ENCODE results near the gene MAML3. TPM values are rescaled to one million over a fixed set of nuclear protein-coding genes. Genes with fewer than 3 reads are reported as not detected.
A peak's percentile ranks its signal among the peaks of the same experiment; 100 is the strongest.

The MAML3 gene
- total and polyA plus RNA-seq, 2 experiments from 2014 or later: 1.7 to 6.5 TPM

GRCh38 chr4:139919521-139919920 lies 234.5 kb downstream of the MAML3 start:
- H3K4me1 Mint-ChIP-seq: peaks cover 57% of the 10 kb centered on the region
- DNase-seq (ENCODE audit: low spot score): no peak
- Histone ChIP-seq H3K4me3 (no peak overlapping the region), H3K4me2 (no peak overlapping the region), H3K4me1 (ENCODE audit: insufficient read depth) (peaks cover 54% of the 10 kb centered on the region), H2AFZ (no peak overlapping the region), H3K27me3 (ENCODE audit: insufficient read depth) (no peaks in the 10 kb centered on the region), H3K9me2 (ENCODE audit: insufficient read depth) (no peaks in the 10 kb centered on the region), H3F3A (replicated peaks; ENCODE audit: low read depth) (no peaks in the 10 kb centered on the region), H4K20me1 (replicated peaks; ENCODE audit: insufficient read depth) (0 out of 2 replicates have a peak, but pooled peaks cover 3% of the 10 kb centered on the region), H3K36me3 (ENCODE audit: insufficient read depth) (no peaks in the 10 kb centered on the region), H3K27ac (ENCODE audit: low read depth) (no peak overlapping the region), H3K79me2 (replicated peaks; ENCODE audit: insufficient read depth) (no peaks in the 10 kb centered on the region)
- TF ChIP-seq STAT1 (IDR thresholded peaks at IDR 0.05; ENCODE audit: unreplicated experiment) (no peak), EZH2phosphoT487 (IDR thresholded peaks at IDR 0.05; ENCODE audit: unreplicated experiment) (no peak), JUNB (IDR thresholded peaks at IDR 0.05; ENCODE audit: unreplicated experiment) (no peak), REST (IDR thresholded peaks at IDR 0.05; ENCODE audit: unreplicated experiment) (no peak), CTCF (conservative IDR thresholded peaks at IDR 0.05; ENCODE audit: low read depth in 2 of 2) (no peak), POLR2AphosphoS5 (IDR thresholded peaks at IDR 0.05; ENCODE audit: low read depth) (no peak), ZNF331 (CRISPR knock-in tag; IDR thresholded peaks at IDR 0.05; ENCODE audit: low read depth) (no peak), ZNF114 (CRISPR knock-in tag; IDR thresholded peaks at IDR 0.05) (no peak), EZH2 (IDR thresholded peaks at IDR 0.05; ENCODE audit: low read depth, unreplicated experiment) (no peak), CREB1 (CRISPR knock-in tag; IDR thresholded peaks at IDR 0.05; ENCODE audit: low read depth) (no peak), NANOG (IDR thresholded peaks at IDR 0.05; ENCODE audit: borderline replicate concordance) (no peak), ETS1 (IDR thresholded peaks at IDR 0.05) (no peak)
- TF ChIP-seq, protein P1, sequence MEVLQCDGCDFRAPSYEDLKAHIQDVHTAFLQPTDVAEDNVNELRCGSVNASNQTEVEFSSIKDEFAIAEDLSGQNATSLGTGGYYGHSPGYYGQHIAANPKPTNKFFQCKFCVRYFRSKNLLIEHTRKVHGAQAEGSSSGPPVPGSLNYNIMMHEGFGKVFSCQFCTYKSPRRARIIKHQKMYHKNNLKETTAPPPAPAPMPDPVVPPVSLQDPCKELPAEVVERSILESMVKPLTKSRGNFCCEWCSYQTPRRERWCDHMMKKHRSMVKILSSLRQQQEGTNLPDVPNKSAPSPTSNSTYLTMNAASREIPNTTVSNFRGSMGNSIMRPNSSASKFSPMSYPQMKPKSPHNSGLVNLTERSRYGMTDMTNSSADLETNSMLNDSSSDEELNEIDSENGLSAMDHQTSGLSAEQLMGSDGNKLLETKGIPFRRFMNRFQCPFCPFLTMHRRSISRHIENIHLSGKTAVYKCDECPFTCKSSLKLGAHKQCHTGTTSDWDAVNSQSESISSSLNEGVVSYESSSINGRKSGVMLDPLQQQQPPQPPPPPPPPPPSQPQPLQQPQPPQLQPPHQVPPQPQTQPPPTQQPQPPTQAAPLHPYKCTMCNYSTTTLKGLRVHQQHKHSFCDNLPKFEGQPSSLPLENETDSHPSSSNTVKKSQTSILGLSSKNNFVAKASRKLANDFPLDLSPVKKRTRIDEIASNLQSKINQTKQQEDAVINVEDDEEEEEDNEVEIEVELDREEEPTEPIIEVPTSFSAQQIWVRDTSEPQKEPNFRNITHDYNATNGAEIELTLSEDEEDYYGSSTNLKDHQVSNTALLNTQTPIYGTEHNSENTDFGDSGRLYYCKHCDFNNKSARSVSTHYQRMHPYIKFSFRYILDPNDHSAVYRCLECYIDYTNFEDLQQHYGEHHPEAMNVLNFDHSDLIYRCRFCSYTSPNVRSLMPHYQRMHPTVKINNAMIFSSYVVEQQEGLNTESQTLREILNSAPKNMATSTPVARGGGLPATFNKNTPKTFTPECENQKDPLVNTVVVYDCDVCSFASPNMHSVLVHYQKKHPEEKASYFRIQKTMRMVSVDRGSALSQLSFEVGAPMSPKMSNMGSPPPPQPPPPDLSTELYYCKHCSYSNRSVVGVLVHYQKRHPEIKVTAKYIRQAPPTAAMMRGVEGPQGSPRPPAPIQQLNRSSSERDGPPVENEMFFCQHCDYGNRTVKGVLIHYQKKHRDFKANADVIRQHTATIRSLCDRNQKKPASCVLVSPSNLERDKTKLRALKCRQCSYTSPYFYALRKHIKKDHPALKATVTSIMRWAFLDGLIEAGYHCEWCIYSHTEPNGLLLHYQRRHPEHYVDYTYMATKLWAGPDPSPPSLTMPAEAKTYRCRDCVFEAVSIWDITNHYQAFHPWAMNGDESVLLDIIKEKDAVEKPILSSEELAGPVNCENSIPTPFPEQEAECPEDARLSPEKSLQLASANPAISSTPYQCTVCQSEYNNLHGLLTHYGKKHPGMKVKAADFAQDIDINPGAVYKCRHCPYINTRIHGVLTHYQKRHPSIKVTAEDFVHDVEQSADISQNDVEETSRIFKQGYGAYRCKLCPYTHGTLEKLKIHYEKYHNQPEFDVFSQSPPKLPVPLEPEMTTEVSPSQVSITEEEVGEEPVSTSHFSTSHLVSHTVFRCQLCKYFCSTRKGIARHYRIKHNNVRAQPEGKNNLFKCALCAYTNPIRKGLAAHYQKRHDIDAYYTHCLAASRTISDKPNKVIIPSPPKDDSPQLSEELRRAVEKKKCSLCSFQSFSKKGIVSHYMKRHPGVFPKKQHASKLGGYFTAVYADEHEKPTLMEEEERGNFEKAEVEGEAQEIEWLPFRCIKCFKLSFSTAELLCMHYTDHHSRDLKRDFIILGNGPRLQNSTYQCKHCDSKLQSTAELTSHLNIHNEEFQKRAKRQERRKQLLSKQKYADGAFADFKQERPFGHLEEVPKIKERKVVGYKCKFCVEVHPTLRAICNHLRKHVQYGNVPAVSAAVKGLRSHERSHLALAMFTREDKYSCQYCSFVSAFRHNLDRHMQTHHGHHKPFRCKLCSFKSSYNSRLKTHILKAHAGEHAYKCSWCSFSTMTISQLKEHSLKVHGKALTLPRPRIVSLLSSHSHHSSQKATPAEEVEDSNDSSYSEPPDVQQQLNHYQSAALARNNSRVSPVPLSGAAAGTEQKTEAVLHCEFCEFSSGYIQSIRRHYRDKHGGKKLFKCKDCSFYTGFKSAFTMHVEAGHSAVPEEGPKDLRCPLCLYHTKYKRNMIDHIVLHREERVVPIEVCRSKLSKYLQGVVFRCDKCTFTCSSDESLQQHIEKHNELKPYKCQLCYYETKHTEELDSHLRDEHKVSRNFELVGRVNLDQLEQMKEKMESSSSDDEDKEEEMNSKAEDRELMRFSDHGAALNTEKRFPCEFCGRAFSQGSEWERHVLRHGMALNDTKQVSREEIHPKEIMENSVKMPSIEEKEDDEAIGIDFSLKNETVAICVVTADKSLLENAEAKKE (CRISPR knock-in tag; IDR thresholded peaks at IDR 0.05): no peak
- ATAC-seq: no peak
- peaks cover 9% of the 10 kb centered on the region for H3K27me3 Mint-ChIP-seq (ENCODE audit: insufficient read depth, low read depth, poor library complexity)
- no peaks in the 10 kb centered on the region for H3K36me3 Mint-ChIP-seq (ENCODE audit: low read depth)
- H3K4me3 Mint-ChIP-seq: no peak overlapping the region
- peak overlapping the region; percentile 46; the same call in 1 of the 2 replicates for H3K27ac Mint-ChIP-seq
- no peaks in the 10 kb centered on the region for H3K9me3 Mint-ChIP-seq
